Measurements from ENCODE around the gene KCNH3. TPM values are rescaled to one million over a fixed set of nuclear protein-coding genes. Genes with fewer than 3 reads are reported as not detected.
"Not testable (repeated sequence)": the region's sequence is repeated elsewhere in the genome, so short reads cannot be mapped to it uniquely, and the experiment has no call there.

Gene KCNH3
- total RNA-seq, 1 donor from 2014 or later: 0.72 TPM

DNA sequence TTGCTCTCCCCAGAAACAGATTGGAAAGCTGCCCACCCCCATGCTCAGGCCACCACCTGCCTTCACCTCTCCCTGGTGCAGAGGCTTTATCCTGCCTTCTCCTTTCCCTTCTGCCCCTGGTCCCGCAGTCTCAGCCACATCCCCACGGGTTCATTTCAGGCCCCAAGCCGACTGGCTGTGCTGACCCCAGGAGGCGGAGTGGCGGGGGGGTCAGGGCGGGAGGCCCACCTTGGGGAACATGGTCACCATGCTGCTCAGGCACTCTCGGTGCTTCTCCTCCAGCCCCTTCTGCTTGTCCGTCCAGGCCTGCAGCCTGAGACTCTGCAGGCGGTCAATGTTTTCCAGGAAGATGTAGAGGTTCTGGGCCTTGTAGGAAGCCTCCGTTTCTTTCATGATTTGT lies 59.7 kb downstream of the KCNH3 start:
- no peak for DNase-seq (ENCODE audit: extremely low spot score, unreplicated experiment)
- no peak overlapping the region for H3K4me3 Mint-ChIP-seq
- H3K27ac Mint-ChIP-seq: peak overlapping the region; percentile 23
- H3K9me3 Mint-ChIP-seq: no peaks in the 10 kb centered on the region
- H3K27me3 Mint-ChIP-seq: no peaks in the 10 kb centered on the region
- H3K36me3 Mint-ChIP-seq: peaks cover 3% of the 10 kb centered on the region
- TF ChIP-seq, protein P1, sequence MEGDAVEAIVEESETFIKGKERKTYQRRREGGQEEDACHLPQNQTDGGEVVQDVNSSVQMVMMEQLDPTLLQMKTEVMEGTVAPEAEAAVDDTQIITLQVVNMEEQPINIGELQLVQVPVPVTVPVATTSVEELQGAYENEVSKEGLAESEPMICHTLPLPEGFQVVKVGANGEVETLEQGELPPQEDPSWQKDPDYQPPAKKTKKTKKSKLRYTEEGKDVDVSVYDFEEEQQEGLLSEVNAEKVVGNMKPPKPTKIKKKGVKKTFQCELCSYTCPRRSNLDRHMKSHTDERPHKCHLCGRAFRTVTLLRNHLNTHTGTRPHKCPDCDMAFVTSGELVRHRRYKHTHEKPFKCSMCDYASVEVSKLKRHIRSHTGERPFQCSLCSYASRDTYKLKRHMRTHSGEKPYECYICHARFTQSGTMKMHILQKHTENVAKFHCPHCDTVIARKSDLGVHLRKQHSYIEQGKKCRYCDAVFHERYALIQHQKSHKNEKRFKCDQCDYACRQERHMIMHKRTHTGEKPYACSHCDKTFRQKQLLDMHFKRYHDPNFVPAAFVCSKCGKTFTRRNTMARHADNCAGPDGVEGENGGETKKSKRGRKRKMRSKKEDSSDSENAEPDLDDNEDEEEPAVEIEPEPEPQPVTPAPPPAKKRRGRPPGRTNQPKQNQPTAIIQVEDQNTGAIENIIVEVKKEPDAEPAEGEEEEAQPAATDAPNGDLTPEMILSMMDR (conservative IDR thresholded peaks at IDR 0.05): no peak
- H3K4me1 Mint-ChIP-seq (ENCODE audit: unreplicated experiment): no peaks in the 10 kb centered on the region

DNA sequence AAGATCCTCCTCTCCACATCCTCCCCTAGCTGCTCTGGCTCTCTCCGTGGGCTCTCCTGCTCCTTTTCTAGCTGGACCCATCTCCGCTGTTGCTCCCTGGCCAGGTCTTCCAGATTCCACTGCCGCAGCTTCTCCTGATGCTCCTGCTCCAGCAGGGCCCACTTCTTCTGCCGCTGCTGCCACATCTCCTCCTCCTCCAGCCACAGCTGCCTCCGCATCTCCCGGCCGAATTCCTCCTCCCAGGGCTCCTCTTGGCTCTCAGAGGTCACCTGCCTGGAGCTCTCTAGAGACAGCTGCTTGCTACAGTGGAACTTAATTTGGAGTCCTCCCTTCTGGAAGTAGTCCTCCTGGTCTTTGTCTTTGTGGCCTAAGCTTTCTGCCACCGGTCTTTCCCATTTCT lies 61.1 kb downstream of the KCNH3 start:
- DNase-seq (ENCODE audit: extremely low spot score, unreplicated experiment): no peak
- H3K9me3 Mint-ChIP-seq: no peaks in the 10 kb centered on the region
- TF ChIP-seq, protein P1 (conservative IDR thresholded peaks at IDR 0.05): no peak
- H3K27ac Mint-ChIP-seq: no peak overlapping the region
- H3K4me1 Mint-ChIP-seq (ENCODE audit: unreplicated experiment): no peaks in the 10 kb centered on the region
- H3K27me3 Mint-ChIP-seq: no peaks in the 10 kb centered on the region
- no peak overlapping the region for H3K4me3 Mint-ChIP-seq
- no peaks in the 10 kb centered on the region for H3K36me3 Mint-ChIP-seq

DNA sequence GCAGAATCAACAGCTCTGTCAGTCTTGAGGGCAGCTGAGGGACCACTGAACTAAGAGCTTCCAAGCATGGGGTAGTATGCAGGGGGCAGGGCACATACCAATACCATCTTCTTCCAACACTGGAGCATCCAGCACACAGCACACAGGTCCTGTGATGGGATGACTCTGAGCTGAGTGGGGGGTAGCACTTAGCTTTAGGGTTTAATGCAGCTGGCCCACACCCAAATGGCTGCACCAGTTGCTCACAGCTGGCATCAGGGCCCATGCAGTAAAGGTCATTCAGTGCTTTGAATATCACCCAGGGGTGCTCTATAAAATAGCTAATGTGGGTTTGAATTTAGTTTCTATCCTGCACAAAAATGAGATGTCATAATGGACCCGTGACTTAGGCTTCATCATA lies 64.9 kb downstream of the KCNH3 start:
- Mint-ChIP-seq H3K27me3 (no peaks in the 10 kb centered on the region), H3K4me1 (ENCODE audit: unreplicated experiment) (no peaks in the 10 kb centered on the region), H3K27ac (no peak overlapping the region), H3K36me3 (no peaks in the 10 kb centered on the region), H3K9me3 (no peaks in the 10 kb centered on the region), H3K4me3 (no peak overlapping the region)
- DNase-seq (ENCODE audit: extremely low spot score, unreplicated experiment): no peak
- TF ChIP-seq, protein P1 (conservative IDR thresholded peaks at IDR 0.05): no peak

DNA sequence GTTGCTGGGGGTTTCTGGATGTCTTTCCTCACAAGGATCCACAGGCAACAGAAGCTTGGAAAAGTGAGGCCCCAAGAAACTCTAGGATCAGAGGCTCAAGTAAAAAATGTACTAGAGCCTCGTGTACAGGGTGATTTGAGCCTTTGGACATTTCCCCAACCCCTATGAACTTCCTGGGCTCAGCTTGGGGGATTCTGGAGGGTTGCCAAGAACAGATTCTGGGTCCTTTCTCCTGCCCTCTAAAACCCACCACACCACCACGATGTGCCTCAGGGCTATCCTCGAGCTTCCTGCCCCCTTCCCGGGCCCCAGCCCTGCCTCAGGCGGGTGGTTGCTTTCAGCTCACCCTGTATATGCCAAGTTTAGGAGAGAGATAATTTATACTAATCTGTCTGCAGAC lies 66.0 kb downstream of the KCNH3 start:
- Mint-ChIP-seq H3K27ac (no peak overlapping the region), H3K9me3 (peaks cover 2% of the 10 kb centered on the region)

DNA sequence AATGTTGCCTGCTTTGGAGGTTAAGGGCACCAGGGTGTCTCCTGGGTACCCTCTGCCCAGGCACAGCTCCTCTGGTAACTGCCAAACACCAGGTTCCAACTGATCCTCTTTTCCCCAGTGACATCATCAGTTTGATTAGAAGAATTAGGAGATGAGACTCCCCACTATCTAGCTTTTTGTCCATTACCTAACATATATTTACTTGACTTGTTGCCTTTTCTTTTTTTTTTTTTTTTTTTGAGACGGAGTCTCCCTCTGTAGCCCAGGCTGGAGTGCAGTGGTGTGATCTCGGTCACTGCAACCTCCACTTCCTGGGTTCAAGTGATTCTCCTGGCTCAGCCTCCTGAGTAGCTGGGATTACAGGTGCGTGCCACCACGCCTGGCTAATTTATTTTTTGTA lies 66.7 kb downstream of the KCNH3 start, which contains the start of gene FAM186B:
TSS of gene FAM186B (minus strand) at position 101 of the 400 bp plus-strand sequence. CDS start 162 bp downstream, outside the sequence.
- not testable (repeated sequence) for DNase-seq (ENCODE audit: extremely low spot score, unreplicated experiment); H3K27ac Mint-ChIP-seq; H3K27me3 Mint-ChIP-seq; H3K9me3 Mint-ChIP-seq; H3K4me3 Mint-ChIP-seq; H3K36me3 Mint-ChIP-seq; H3K4me1 Mint-ChIP-seq (ENCODE audit: unreplicated experiment)

More for the DNA sequence above, 66.0 kb downstream of the KCNH3 start:
- TF ChIP-seq, protein P1 (conservative IDR thresholded peaks at IDR 0.05): no peak
- Mint-ChIP-seq H3K4me3 (no peak overlapping the region), H3K4me1 (ENCODE audit: unreplicated experiment) (no peaks in the 10 kb centered on the region), H3K27me3 (no peaks in the 10 kb centered on the region), H3K36me3 (no peaks in the 10 kb centered on the region)
- DNase-seq (ENCODE audit: extremely low spot score, unreplicated experiment): no peak

Other genes with a start within 250 kb of the KCNH3 start
- 1.8 and 7.3 TPM in 2 replicates for gene PRPH, start 243.9 kb upstream of the KCNH3 start, total RNA-seq (ENCODE audit: low replicate concordance)
- gene TROAP, start 215.8 kb upstream of the KCNH3 start, total RNA-seq (ENCODE audit: low replicate concordance): 21.7 and 66.3 TPM in 2 replicates
- gene C1QL4, start 201.8 kb upstream of the KCNH3 start, total RNA-seq (ENCODE audit: low replicate concordance): 0.17 and 1.2 TPM in 2 replicates
- 3.6 and 5.0 TPM in 2 replicates for gene DNAJC22, start 192.1 kb upstream of the KCNH3 start, total RNA-seq (ENCODE audit: low replicate concordance)
- 32.0 and 40.3 TPM in 2 replicates for gene SPATS2, start 171.6 kb upstream of the KCNH3 start, total RNA-seq (ENCODE audit: low replicate concordance)
- 60.6 and 61.8 TPM in 2 replicates for gene MCRS1, start 29.1 kb downstream of the KCNH3 start, total RNA-seq (ENCODE audit: low replicate concordance)
- 0.14 and 0.21 TPM in 2 replicates for gene FAM186B, start 66.6 kb downstream of the KCNH3 start, total RNA-seq (ENCODE audit: low replicate concordance)
- gene PRPF40B, start 84.5 kb downstream of the KCNH3 start, total RNA-seq (ENCODE audit: low replicate concordance): 25.0 and 35.4 TPM in 2 replicates
- 2.5 and 21.1 TPM in 2 replicates for gene FMNL3, start 168.4 kb downstream of the KCNH3 start, total RNA-seq (ENCODE audit: low replicate concordance)
- 497 and 686 TPM in 2 replicates for gene TMBIM6, start 202.5 kb downstream of the KCNH3 start, total RNA-seq (ENCODE audit: low replicate concordance)